ENCODE measurements around the gene IL17REL.

The IL17REL gene

GRCh38 chr22:50002791-50003190, 9.8 kb downstream of the IL17REL start:
- no peaks in the 10 kb centered on the region for H3K9me3 ChIP-seq (ENCODE audit: low read length)
- no peak overlapping the region for H3K9ac ChIP-seq (ENCODE audit: low read length)
- no peaks in the 10 kb centered on the region for H3K4me1 ChIP-seq (ENCODE audit: insufficient read depth, low read length, severe bottlenecking)
- H3K9me2 ChIP-seq (ENCODE audit: low read depth, low read length) = no peaks in the 10 kb centered on the region
- H2AFZ ChIP-seq (ENCODE audit: low read length) = no peak overlapping the region
- no peak overlapping the region for H3K4me3 ChIP-seq (ENCODE audit: low read depth, low read length, poor library complexity, severe bottlenecking)
- H4K20me1 ChIP-seq (ENCODE audit: insufficient read depth, low read length) = no peaks in the 10 kb centered on the region
- TF ChIP-seq EZH2 (IDR thresholded peaks at IDR 0.05; ENCODE audit: borderline replicate concordance, low read length) (no peak), CTCF (IDR thresholded peaks at IDR 0.05; ENCODE audit: low read length) (no peak)
- no peaks in the 10 kb centered on the region for H3K79me2 ChIP-seq (ENCODE audit: insufficient read depth, low read length)
- no peaks in the 10 kb centered on the region for H3F3A ChIP-seq (ENCODE audit: insufficient read depth, low read length)
- H3K36me3 ChIP-seq (ENCODE audit: insufficient read depth, low read length) = no peaks in the 10 kb centered on the region
- no peaks in the 10 kb centered on the region for H3K27me3 ChIP-seq (ENCODE audit: insufficient read depth, low read length)
- no peak overlapping the region for H3K27ac ChIP-seq (ENCODE audit: low read depth, low read length, poor library complexity, severe bottlenecking)
- no peak overlapping the region for H3K4me2 ChIP-seq (ENCODE audit: low read length)

GRCh38 chr22:50001388-50002231, 11.0 kb downstream of the IL17REL start:
- no peak overlapping the region for H3K4me2 ChIP-seq (ENCODE audit: low read length)
- no peaks in the 10 kb centered on the region for H3K79me2 ChIP-seq (ENCODE audit: insufficient read depth, low read length)
- H3K4me1 ChIP-seq (ENCODE audit: insufficient read depth, low read length, severe bottlenecking) = no peaks in the 10 kb centered on the region
- H3K36me3 ChIP-seq (ENCODE audit: insufficient read depth, low read length) = no peaks in the 10 kb centered on the region
- H3K9me3 ChIP-seq (ENCODE audit: low read length) = no peaks in the 10 kb centered on the region
- TF ChIP-seq EZH2 (IDR thresholded peaks at IDR 0.05; ENCODE audit: borderline replicate concordance, low read length) (no peak), CTCF (IDR thresholded peaks at IDR 0.05; ENCODE audit: low read length) (no peak; the same call in 1 of the 2 replicates)
- H2AFZ ChIP-seq (ENCODE audit: low read length) = no peak overlapping the region
- H3K9me2 ChIP-seq (ENCODE audit: low read depth, low read length) = no peaks in the 10 kb centered on the region
- no peak overlapping the region for H3K9ac ChIP-seq (ENCODE audit: low read length)
- H4K20me1 ChIP-seq (ENCODE audit: insufficient read depth, low read length) = no peaks in the 10 kb centered on the region
- no peaks in the 10 kb centered on the region for H3F3A ChIP-seq (ENCODE audit: insufficient read depth, low read length)
- H3K27ac ChIP-seq (ENCODE audit: low read depth, low read length, poor library complexity, severe bottlenecking) = no peak overlapping the region
- H3K4me3 ChIP-seq (ENCODE audit: low read depth, low read length, poor library complexity, severe bottlenecking) = no peak overlapping the region
- no peaks in the 10 kb centered on the region for H3K27me3 ChIP-seq (ENCODE audit: insufficient read depth, low read length)

- Histone ChIP-seq H3K9ac (ENCODE audit: low read length) (no peak overlapping the region), H3F3A (ENCODE audit: insufficient read depth, low read length) (no peaks in the 10 kb centered on the region), H3K27me3 (ENCODE audit: insufficient read depth, low read length) (no peaks in the 10 kb centered on the region), H3K4me3 (ENCODE audit: low read depth, low read length, poor library complexity, severe bottlenecking) (no peak overlapping the region), H2AFZ (ENCODE audit: low read length) (no peak overlapping the region), H4K20me1 (ENCODE audit: insufficient read depth, low read length) (no peaks in the 10 kb centered on the region), H3K36me3 (ENCODE audit: insufficient read depth, low read length) (no peaks in the 10 kb centered on the region), H3K27ac (ENCODE audit: low read depth, low read length, poor library complexity, severe bottlenecking) (no peak overlapping the region), H3K9me3 (ENCODE audit: low read length) (no peaks in the 10 kb centered on the region), H3K79me2 (ENCODE audit: insufficient read depth, low read length) (no peaks in the 10 kb centered on the region), H3K9me2 (ENCODE audit: low read depth, low read length) (no peaks in the 10 kb centered on the region), H3K4me1 (ENCODE audit: insufficient read depth, low read length, severe bottlenecking) (no peaks in the 10 kb centered on the region), H3K4me2 (ENCODE audit: low read length) (no peak overlapping the region)
- no peak for TF ChIP-seq EZH2 (IDR thresholded peaks at IDR 0.05; ENCODE audit: borderline replicate concordance, low read length)
Measured at GRCh38 chr22:50000587-50001387, 11.8 kb downstream of the IL17REL start.

Data from OCI-LY1 (cell line).